AG04450 (cell line): ENCODE measurements around the gene MRPS30. TPM values are rescaled to one million over a fixed set of nuclear protein-coding genes. Genes with fewer than 3 reads are reported as not detected.
"Not testable (repeated sequence)": the region's sequence is repeated elsewhere in the genome, so short reads cannot be mapped to it uniquely, and the experiment has no call there.

Source experiments
- CTCF ChIA-PET: fragments of 300-600, 350-600 bp; formaldehyde crosslinking; extraction: SDS; loops from one replicate; lab custom pipeline; 2022; ENCODE audit warnings: antibody characterized with exemption, inconsistent platforms; lab: Charles Lee
- POLR2A ChIA-PET: fragments of 350-600 bp; formaldehyde crosslinking; extraction: SDS; loops from one replicate; lab custom pipeline; 2021; ENCODE audit warnings: antibody characterized with exemption, inconsistent platforms; lab: Yijun Ruan, JAX
- DNase-seq: peaks from one replicate; pipeline ENCODE4 v3.0.0-alpha.2; 2011; ENCODE audit warnings: low read depth, low spot score
- H3K27ac ChIP-seq: one replicate; pipeline ENCODE4 v1.5.1; 2012; ENCODE audit warnings: low read depth, low read length, control low read depth
- H3K27me3 ChIP-seq: one replicate; pipeline ENCODE4 v1.6.0; 2012; ENCODE audit warnings: low read length; ENCODE audit not compliant: control insufficient read depth, insufficient read depth
- H3K4me3 ChIP-seq: 2 replicates; pipeline ENCODE4 v1.5.1; 2011; ENCODE audit warnings: mild to moderate bottlenecking, low read depth, low read length, control low read depth
- H3K9me3 ChIP-seq: 2 replicates; pipeline ENCODE4 v1.5.1; 2012; ENCODE audit warnings: low read length; ENCODE audit not compliant: control insufficient read depth, insufficient read depth
- CTCF ChIP-seq: IDR thresholded peaks from 2 replicates; pipeline ENCODE4 v1.5.1; 2011; ENCODE audit warnings: low read depth, low read length, control low read depth, inconsistent platforms
- polyA plus RNA-seq: library from polyadenylated mRNA; depleted of rRNA; stranded (reverse); fragments of >200 nt; gene quantifications from 2 replicates; pipeline ENCODE4 v1.2.3, GENCODE V29; 2011

Gene MRPS30
- polyA plus RNA-seq, 1 experiment: 36.3 TPM

GRCh38 chr5:44807269-44807668, 1.5 kb upstream of the MRPS30 start:
- POLR2A ChIA-PET: no interaction called here
- no peak overlapping the region for H3K4me3 ChIP-seq
- no peaks in the 10 kb centered on the region for H3K27me3 ChIP-seq
- CTCF ChIA-PET: no interaction called here
- H3K9me3 ChIP-seq: no peaks in the 10 kb centered on the region; the same call in 1 of the 2 replicates
- no peak for DNase-seq
- no peak overlapping the region for H3K27ac ChIP-seq
- TF ChIP-seq CTCF: no peak

GRCh38 chr5:44809215-44809955, 638 bp downstream of the MRPS30 start:
- H3K27ac ChIP-seq: peak overlapping the region; percentile 79
- no peak for DNase-seq
- peak overlapping the region; percentile 87 for H3K4me3 ChIP-seq
- ChIA-PET POLR2A (no interaction called here), CTCF (no interaction called here)
- TF ChIP-seq CTCF: no peak
- H3K9me3 ChIP-seq: no peaks in the 10 kb centered on the region; the same call in 1 of the 2 replicates
- H3K27me3 ChIP-seq: no peaks in the 10 kb centered on the region

- H3K27me3 ChIP-seq: no peaks in the 10 kb centered on the region
- no peak for DNase-seq
- ChIA-PET POLR2A (no interaction called here), CTCF (no interaction called here)
- no peak overlapping the region for H3K27ac ChIP-seq
- no peak for TF ChIP-seq CTCF
- H3K4me3 ChIP-seq: peak overlapping the region; percentile 87
- H3K9me3 ChIP-seq: no peaks in the 10 kb centered on the region; the same call in 1 of the 2 replicates
Observed at GRCh38 chr5:44809956-44810420, 1.2 kb downstream of the MRPS30 start.

GRCh38 chr5:44814761-44815160, 6.0 kb downstream of the MRPS30 start:
- TF ChIP-seq CTCF: no peak
- Histone ChIP-seq H3K27ac (no peak overlapping the region), H3K4me3 (no peak overlapping the region), H3K9me3 (no peaks in the 10 kb centered on the region), H3K27me3 (no peaks in the 10 kb centered on the region)
- CTCF ChIA-PET: no interaction called here
- POLR2A ChIA-PET: no interaction called here
- no peak for DNase-seq

- Histone ChIP-seq H3K27me3 (no peaks in the 10 kb centered on the region), H3K4me3 (no peak overlapping the region), H3K9me3 (no peaks in the 10 kb centered on the region), H3K27ac (no peak overlapping the region)
- no peak for DNase-seq
- TF ChIP-seq CTCF: no peak
- ChIA-PET POLR2A (no interaction called here), CTCF (no interaction called here)
Observed at GRCh38 chr5:44821164-44821563, 12.4 kb downstream of the MRPS30 start.

GRCh38 chr5:44824662-44825061, 15.9 kb downstream of the MRPS30 start:
- DNase-seq, H3K27ac ChIP-seq, H3K4me3 ChIP-seq, POLR2A ChIA-PET, H3K9me3 ChIP-seq, H3K27me3 ChIP-seq, CTCF ChIA-PET: not testable (repeated sequence)
